Smooth muscle cell (in vitro differentiated cells): ENCODE measurements around the gene MYO1B. TPM values are rescaled to one million over a fixed set of nuclear protein-coding genes. Genes with fewer than 3 reads are reported as not detected.

Experiments used
- DNase-seq: peaks from one replicate; lab custom pipeline; 2025; ENCODE audit not compliant: unreplicated experiment; lab: John Stamatoyannopoulos, UW
- H2AFZ ChIP-seq: fragments of 200-600 bp; sonication (generic); 2 replicates; pipeline ENCODE4 v1.6.0; 2016; ENCODE audit warnings: antibody characterized with exemption, low read depth, mild to moderate bottlenecking
- H3F3A ChIP-seq: fragments of 200-600 bp; sonication (generic); 2 replicates; pipeline ENCODE4 v1.6.0; 2017; ENCODE audit warnings: antibody characterized with exemption, low read depth
- H3K27ac ChIP-seq: fragments of 200-600 bp; sonication (generic); 2 replicates; pipeline ENCODE4 v1.5.1; 2016; ENCODE audit warnings: low read depth, mild to moderate bottlenecking
- H3K27me3 ChIP-seq: fragments of 200-600 bp; sonication (generic); 2 replicates; pipeline ENCODE4 v1.6.1; 2016; ENCODE audit warnings: low read depth, mild to moderate bottlenecking
- H3K36me3 ChIP-seq: fragments of 200-600 bp; sonication (generic); 2 replicates; pipeline ENCODE4 v1.5.1; 2016; ENCODE audit warnings: low read depth
- H3K4me1 ChIP-seq: fragments of 200-600 bp; sonication (generic); 2 replicates; pipeline ENCODE4 v1.5.1; 2016; ENCODE audit warnings: low read depth
- H3K4me2 ChIP-seq: fragments of 200-600 bp; sonication (generic); 2 replicates; pipeline ENCODE4 v1.6.0; 2016; ENCODE audit warnings: mild to moderate bottlenecking
- H3K4me3 ChIP-seq: fragments of 200-600 bp; sonication (generic); 2 replicates; pipeline ENCODE4 v1.5.1; 2016; ENCODE audit warnings: mild to moderate bottlenecking
- H3K79me2 ChIP-seq: fragments of 200-600 bp; sonication (generic); 2 replicates; pipeline ENCODE4 v1.6.0; 2016; ENCODE audit warnings: low read depth, mild to moderate bottlenecking
- H3K9ac ChIP-seq: fragments of 200-600 bp; sonication (generic); 2 replicates; pipeline ENCODE4 v1.6.0; 2016; ENCODE audit warnings: low read depth
- H3K9me3 ChIP-seq: fragments of 200-600 bp; sonication (generic); replicated peaks from 2 replicates; pipeline ENCODE4 v1.5.1; 2016; ENCODE audit warnings: low read depth
- H4K20me1 ChIP-seq: fragments of 200-600 bp; sonication (generic); 2 replicates; pipeline ENCODE4 v1.6.0; 2016; ENCODE audit warnings: low read depth
- CTCF ChIP-seq: fragments of 200-600 bp; sonication (generic); IDR thresholded peaks from 2 replicates; pipeline ENCODE4 v1.5.1; 2017; ENCODE audit warnings: borderline replicate concordance, mild to moderate bottlenecking, antibody characterized with exemption; ENCODE audit not compliant: insufficient read depth, poor library complexity, severe bottlenecking
- WGBS: methylation state at CpG from one replicate; pipeline ENCODE4 v1.1.7; 2016; ENCODE audit warnings: low lambda C conversion rate; 5-methylcytosine and 5-hydroxymethylcytosine counted together
- polyA plus RNA-seq: library from polyadenylated mRNA; unstranded; fragments of >200 nt; fragmentation: Nextera tagmentation; extraction: Ambion mirVana; gene quantifications from 2 replicates; pipeline ENCODE4 v1.2.1, GENCODE V29; 2016
- total RNA-seq: library from RNA; depleted of rRNA; stranded (reverse); fragments of >200 nt; gene quantifications from 2 replicates; pipeline ENCODE4 v1.2.3, GENCODE V29; 2014

MYO1B gene
- total and polyA plus RNA-seq, 2 experiments from 2014 or later: 58.8 to 133 TPM

DNA sequence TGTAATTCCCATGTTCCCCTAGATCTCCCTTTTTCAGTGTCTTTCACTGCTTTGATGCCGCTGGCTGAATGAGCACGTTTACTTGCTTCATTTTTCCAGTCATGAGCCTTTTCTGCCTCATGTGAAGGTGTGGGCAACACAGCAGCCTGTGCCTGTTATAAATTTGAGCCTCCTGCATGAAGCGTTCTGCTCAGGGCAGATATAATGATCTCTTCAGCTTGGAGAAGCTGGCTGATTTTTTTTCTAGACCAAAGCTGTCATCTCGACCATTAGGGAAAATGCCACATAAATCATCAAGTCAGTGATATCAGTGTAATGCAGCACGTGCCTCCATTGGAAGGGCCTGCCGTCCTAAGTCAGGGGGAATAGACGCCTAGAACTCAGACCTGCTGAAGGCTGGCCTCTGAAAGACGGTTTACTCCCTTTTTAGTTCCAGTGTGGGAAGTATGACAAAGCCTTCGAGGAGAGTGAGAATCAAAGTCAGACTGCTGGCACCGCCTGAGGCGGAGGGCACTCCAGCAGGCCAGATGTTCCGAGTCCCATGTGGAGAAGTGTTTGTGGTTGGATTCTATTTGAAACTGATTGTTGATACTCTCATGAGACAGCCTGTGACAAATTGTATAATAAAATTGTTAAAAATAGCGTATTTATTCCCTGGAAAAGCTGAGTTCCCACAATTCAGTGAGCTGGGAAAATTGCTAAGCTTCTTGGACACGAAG is 196.5 kb downstream of the MYO1B start:
- H3F3A ChIP-seq: peaks cover 8% of the 10 kb centered on the region
- no peak for TF ChIP-seq CTCF
- no peaks in the 10 kb centered on the region for H3K36me3 ChIP-seq
- H3K4me2 ChIP-seq: peak overlapping the region; percentile 67
- peak overlapping the region; percentile 53 for H3K27ac ChIP-seq
- no peak for DNase-seq
- H2AFZ ChIP-seq: peak overlapping the region; percentile 81
- H3K4me3 ChIP-seq: no peak overlapping the region
- H3K27me3 ChIP-seq: no peaks in the 10 kb centered on the region
- H3K79me2 ChIP-seq: no peaks in the 10 kb centered on the region
- no peak overlapping the region for H3K9ac ChIP-seq
- 48% methylated on average over 14 of the region's 14 CpGs for WGBS
- H4K20me1 ChIP-seq: no peaks in the 10 kb centered on the region
- H3K4me1 ChIP-seq: no peaks in the 10 kb centered on the region
- no peaks in the 10 kb centered on the region for H3K9me3 ChIP-seq

DNA sequence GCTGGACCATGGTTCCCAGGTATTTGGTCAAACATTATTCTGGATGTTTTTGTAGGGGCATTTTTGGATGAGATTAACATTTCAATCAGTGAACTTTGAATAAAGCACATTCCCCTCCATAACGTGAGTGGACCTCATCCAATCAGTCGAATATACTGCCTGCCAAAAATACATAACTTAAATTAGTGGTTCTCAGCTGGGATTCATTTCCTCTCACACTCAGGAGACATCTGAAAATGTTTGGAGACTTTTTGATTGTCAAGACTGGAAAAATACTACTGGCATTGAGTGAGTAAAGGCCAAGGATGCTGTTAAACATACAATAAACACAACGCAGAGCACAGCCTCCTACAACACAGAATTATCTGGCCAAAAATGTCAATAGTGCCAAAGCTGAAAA is 198.2 kb downstream of the MYO1B start:
- Histone ChIP-seq H3K79me2 (no peaks in the 10 kb centered on the region), H3K27me3 (no peaks in the 10 kb centered on the region), H3F3A (peaks cover 8% of the 10 kb centered on the region), H3K36me3 (no peaks in the 10 kb centered on the region), H3K9ac (no peak overlapping the region), H2AFZ (no peak overlapping the region), H3K27ac (no peak overlapping the region), H3K9me3 (no peaks in the 10 kb centered on the region), H3K4me3 (no peak overlapping the region), H4K20me1 (no peaks in the 10 kb centered on the region), H3K4me1 (peaks cover 4% of the 10 kb centered on the region), H3K4me2 (no peak overlapping the region)
- no peak for TF ChIP-seq CTCF
- DNase-seq: no peak
- 70% methylated on average over 3 of the region's 3 CpGs for WGBS

GRCh38 chr2:191446910-191447309 is 201.7 kb downstream of the MYO1B start:
- peak overlapping the region; percentile 35 for H3K4me2 ChIP-seq
- H3K79me2 ChIP-seq: no peaks in the 10 kb centered on the region
- 43% methylated on average over 2 of the region's 2 CpGs for WGBS
- no peak overlapping the region for H3K9ac ChIP-seq
- peaks cover 1% of the 10 kb centered on the region for H3F3A ChIP-seq
- no peak overlapping the region for H3K27ac ChIP-seq
- no peak overlapping the region for H2AFZ ChIP-seq
- peaks cover 4% of the 10 kb centered on the region for H3K4me1 ChIP-seq
- H3K4me3 ChIP-seq: no peak overlapping the region
- no peaks in the 10 kb centered on the region for H3K27me3 ChIP-seq
- no peak for TF ChIP-seq CTCF
- H3K36me3 ChIP-seq: no peaks in the 10 kb centered on the region
- H3K9me3 ChIP-seq: no peaks in the 10 kb centered on the region
- H4K20me1 ChIP-seq: no peaks in the 10 kb centered on the region
- no peak for DNase-seq

DNA sequence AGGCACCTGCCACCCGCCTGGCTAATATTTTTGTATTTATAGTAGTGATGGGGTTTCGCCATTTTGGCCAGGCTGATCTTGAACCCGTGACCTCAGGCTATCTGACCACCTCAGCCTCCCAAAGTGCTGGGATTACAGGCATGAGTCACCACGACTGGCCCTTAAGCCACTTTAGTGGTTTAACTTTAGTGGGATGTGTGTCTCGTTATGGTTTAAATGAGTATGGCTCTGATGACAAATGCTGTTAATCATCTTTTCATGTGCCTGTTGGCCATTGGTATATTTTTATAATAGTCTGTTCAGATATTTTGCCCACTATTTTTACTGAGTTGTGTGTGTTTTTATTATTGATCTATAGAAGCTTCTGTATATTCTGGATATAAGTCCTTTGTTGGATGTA is 205.9 kb downstream of the MYO1B start:
- no peak overlapping the region for H3K9ac ChIP-seq
- no peak for TF ChIP-seq CTCF
- no peak overlapping the region for H3K27ac ChIP-seq
- no peaks in the 10 kb centered on the region for H3K79me2 ChIP-seq
- H3F3A ChIP-seq: no peaks in the 10 kb centered on the region
- H3K36me3 ChIP-seq: no peaks in the 10 kb centered on the region
- DNase-seq: no peak
- no peak overlapping the region for H3K4me3 ChIP-seq
- no peak overlapping the region for H2AFZ ChIP-seq
- no peaks in the 10 kb centered on the region for H3K27me3 ChIP-seq
- no peaks in the 10 kb centered on the region for H3K9me3 ChIP-seq
- H3K4me2 ChIP-seq: no peak overlapping the region
- no peaks in the 10 kb centered on the region for H4K20me1 ChIP-seq
- 80% methylated on average over 5 of the region's 5 CpGs for WGBS
- H3K4me1 ChIP-seq: peaks cover 4% of the 10 kb centered on the region
